GM12891 (cell line): ENCODE data around the gene SPATA22.

Experiments
- POLR2A ChIP-seq: IDR thresholded peaks from 2 replicates; pipeline ENCODE4 v1.6.1; 2011; ENCODE audit warnings: low read depth, low read length, control low read depth
- POLR2AphosphoS5 ChIP-seq: IDR thresholded peaks from 2 replicates; pipeline ENCODE4 v1.6.1; 2011; ENCODE audit warnings: low read depth, low read length, control low read depth
- TAF1 ChIP-seq: IDR thresholded peaks from 2 replicates; pipeline ENCODE4 v1.6.1; 2011; ENCODE audit warnings: low read depth, low read length, control low read depth

- TF ChIP-seq POLR2A: no peak
- TF ChIP-seq POLR2AphosphoS5: no peak
- TF ChIP-seq TAF1: no peak
These were observed 30.8 kb upstream of the SPATA22 start for GRCh38 chr17:3502466-3502865.
